ENCODE results near the gene LIG1. TPM values are rescaled to one million over a fixed set of nuclear protein-coding genes. Genes with fewer than 3 reads are reported as not detected.
A peak's percentile ranks its signal among the peaks of the same experiment; 100 is the strongest.

Gene LIG1
- total and polyA plus RNA-seq, 7 donors = 4.3 to 41.6 (median 11.4) TPM

GRCh38 chr19:48196933-48197665 lies 27.0 kb upstream of the LIG1 start:
- intact Hi-C loops (cut with DNase I) = no loop called here
- no peak overlapping the region for H3K27ac ChIP-seq
- no peak for TF ChIP-seq CTCF (IDR thresholded peaks at IDR 0.05)
- no peak for TF ChIP-seq POLR2A (IDR thresholded peaks at IDR 0.05)
- TF ChIP-seq POLR2AphosphoS5 (IDR thresholded peaks at IDR 0.05) = no peak
- TF ChIP-seq EP300 (IDR thresholded peaks at IDR 0.05) = no peak
- H3K27me3 ChIP-seq = peaks cover 0 to 6% (median 0%) of the 10 kb centered on the region in 3 donors
- no peak overlapping the region for H3K4me3 ChIP-seq
- WGBS, 2 donors = 43 to 65% methylated on average over 13 of the region's 13 CpGs
- peaks cover 0 to 6% (median 0%) of the 10 kb centered on the region in 4 donors for H3K36me3 ChIP-seq
- H3K4me1 ChIP-seq = peaks cover 0 to 5% (median 0%) of the 10 kb centered on the region in 4 donors
- H3K9me3 ChIP-seq = no peaks in the 10 kb centered on the region
- DNase-seq = no peak

GRCh38 chr19:48196321-48196763 lies 26.2 kb upstream of the LIG1 start:
- no peak overlapping the region for H3K4me3 ChIP-seq
- peaks cover 0 to 6% (median 0%) of the 10 kb centered on the region in 3 donors for H3K27me3 ChIP-seq
- peaks cover 0 to 11% (median 0%) of the 10 kb centered on the region in 4 donors for H3K36me3 ChIP-seq
- 73 to 79% methylated on average over 23 of the region's 23 CpGs for WGBS, 2 donors
- H3K27ac ChIP-seq = no peak overlapping the region
- intact Hi-C loops (cut with DNase I) = no loop called here
- H3K9me3 ChIP-seq = no peaks in the 10 kb centered on the region
- no peak for DNase-seq
- TF ChIP-seq CTCF (IDR thresholded peaks at IDR 0.05) (no peak), POLR2A (IDR thresholded peaks at IDR 0.05) (no peak), POLR2AphosphoS5 (IDR thresholded peaks at IDR 0.05) (no peak), EP300 (IDR thresholded peaks at IDR 0.05) (no peak)
- peaks cover 0 to 5% (median 0%) of the 10 kb centered on the region in 4 donors for H3K4me1 ChIP-seq

GRCh38 chr19:48194844-48195830 lies 25.0 kb upstream of the LIG1 start:
- peaks cover 0 to 5% (median 0%) of the 10 kb centered on the region in 4 donors for H3K4me1 ChIP-seq
- H3K27ac ChIP-seq = no peak overlapping the region
- no peaks in the 10 kb centered on the region for H3K9me3 ChIP-seq
- intact Hi-C loops (cut with DNase I) = no loop called here
- H3K4me3 ChIP-seq = no peak overlapping the region
- TF ChIP-seq POLR2AphosphoS5 (IDR thresholded peaks at IDR 0.05) = no peak
- no peak for TF ChIP-seq EP300 (IDR thresholded peaks at IDR 0.05)
- no peak for TF ChIP-seq CTCF (IDR thresholded peaks at IDR 0.05)
- no peak for TF ChIP-seq POLR2A (IDR thresholded peaks at IDR 0.05)
- DNase-seq = peak; percentile 4
- peaks cover 0 to 6% (median 0%) of the 10 kb centered on the region in 3 donors for H3K27me3 ChIP-seq
- 87 to 92% methylated on average over 95 of the region's 95 CpGs for WGBS, 2 donors
- H3K36me3 ChIP-seq = peaks cover 0 to 16% (median 0%) of the 10 kb centered on the region in 4 donors

- intact Hi-C loops (cut with DNase I) = no loop called here
- Histone ChIP-seq H3K4me1 (peaks cover 0 to 5% (median 0%) of the 10 kb centered on the region in 4 donors), H3K27ac (no peak overlapping the region), H3K4me3 (no peak overlapping the region), H3K9me3 (no peaks in the 10 kb centered on the region), H3K36me3 (peaks cover 0 to 23% (median 0%) of the 10 kb centered on the region in 4 donors), H3K27me3 (peaks cover 0 to 6% (median 0%) of the 10 kb centered on the region in 3 donors)
- WGBS, 2 donors = 84 to 89% methylated on average over 36 of the region's 36 CpGs
- no peak for TF ChIP-seq POLR2AphosphoS5 (IDR thresholded peaks at IDR 0.05)
- TF ChIP-seq CTCF (IDR thresholded peaks at IDR 0.05) = peak in 2 of 4 experiments; percentile 35 to 45
- DNase-seq = no peak
Observed at GRCh38 chr19:48194041-48194843, 24.1 kb upstream of the LIG1 start.

Data from sigmoid colon (tissue), 7 donors.